IMR-90 (cell line): Measurements from ENCODE around the gene ZC3H12D. TPM values are rescaled to one million over a fixed set of nuclear protein-coding genes. Genes with fewer than 3 reads are reported as not detected.

Experiments used
- ATAC-seq: fragments of 200-7000 bp; cut with Tn5 transposase; 2 replicates; pipeline ENCODE4 v1.9.1; 2020; ENCODE audit warnings: low read depth, mild to moderate bottlenecking, moderate library complexity
- BruUV-seq: library from RNA; stranded (reverse); fragments of 400-500 nt; replicated peaks from 2 replicates; lab custom pipeline; 2021; lab: Mats Ljungman, UMichigan
- CTCF ChIA-PET: fragments of 300-600 bp; formaldehyde crosslinking; extraction: SDS; loops from one replicate; lab custom pipeline; 2021; ENCODE audit warnings: antibody characterized with exemption; lab: Yijun Ruan, JAX
- POLR2A ChIA-PET: fragments of 300-600 bp; sonication (Branson Sonifier 250); formaldehyde crosslinking; loops from one replicate; lab custom pipeline; 2022; ENCODE audit warnings: antibody characterized with exemption; ENCODE audit not compliant: unreplicated experiment; lab: Charles Lee
- DNase-seq: peaks from one replicate; pipeline ENCODE4 v3.0.0; 2013
- H2AFZ ChIP-seq: replicated peaks from 2 replicates; pipeline ENCODE3; 2013; ENCODE audit warnings: low read length, mild to moderate bottlenecking; ENCODE audit not compliant: poor library complexity
- H2AK5ac ChIP-seq: 2 replicates; pipeline ENCODE4 v1.6.1; 2013; ENCODE audit warnings: low read depth, low read length, inconsistent platforms
- H2AK9ac ChIP-seq: replicated peaks from 2 replicates; pipeline ENCODE3; 2013; ENCODE audit warnings: mild to moderate bottlenecking, low read depth, low read length, moderate library complexity; ENCODE audit not compliant: poor library complexity
- H2BK120ac ChIP-seq: 2 replicates; pipeline ENCODE4 v1.6.1; 2013; ENCODE audit warnings: low read depth, low read length, inconsistent platforms
- H2BK15ac ChIP-seq: 3 replicates; pipeline ENCODE4 v1.6.1; 2013; ENCODE audit warnings: low read depth, low read length, inconsistent platforms
- H2BK20ac ChIP-seq: 2 replicates; pipeline ENCODE4 v1.6.1; 2013; ENCODE audit warnings: low read depth, mild to moderate bottlenecking, inconsistent platforms, low read length, moderate library complexity
- H2BK5ac ChIP-seq: 2 replicates; pipeline ENCODE4 v1.6.1; 2013; ENCODE audit warnings: mild to moderate bottlenecking, low read depth, low read length, inconsistent platforms; ENCODE audit not compliant: poor library complexity, severe bottlenecking
- H3K14ac ChIP-seq: replicated peaks from 2 replicates; pipeline ENCODE4 v1.6.1; 2013; ENCODE audit warnings: low read depth, low read length, inconsistent platforms
- H3K18ac ChIP-seq: 2 replicates; pipeline ENCODE4 v1.6.1; 2013; ENCODE audit warnings: low read depth, low read length, control low read depth
- H3K23ac ChIP-seq: 2 replicates; pipeline ENCODE4 v1.6.1; 2013; ENCODE audit warnings: low read depth, low read length, inconsistent platforms
- H3K27ac ChIP-seq: 2 replicates; pipeline ENCODE4 v1.5.1; 2013; ENCODE audit warnings: mild to moderate bottlenecking, control low read depth, low read length; ENCODE audit not compliant: insufficient read depth
- H3K27me3 ChIP-seq: 2 replicates; pipeline ENCODE4 v1.6.1; 2013; ENCODE audit warnings: low read length; ENCODE audit not compliant: control insufficient read depth, insufficient read depth
- H3K36me3 ChIP-seq: 2 replicates; pipeline ENCODE4 v1.6.1; 2013; ENCODE audit warnings: low read length, mixed read lengths; ENCODE audit not compliant: control insufficient read depth, insufficient read depth
- H3K4ac ChIP-seq: 2 replicates; pipeline ENCODE4 v1.6.1; 2013; ENCODE audit warnings: low read depth, low read length, inconsistent platforms
- H3K4me1 ChIP-seq: 2 replicates; pipeline ENCODE4 v1.6.1; 2013; ENCODE audit warnings: low read length, mixed read lengths; ENCODE audit not compliant: control insufficient read depth, insufficient read depth
- H3K4me2 ChIP-seq: 2 replicates; pipeline ENCODE4 v1.6.1; 2013; ENCODE audit warnings: low read depth, mild to moderate bottlenecking, control low read depth, low read length, moderate library complexity
- H3K4me3 ChIP-seq: 2 replicates; pipeline ENCODE4 v1.5.1; 2013; ENCODE audit warnings: low read depth, mild to moderate bottlenecking, control low read depth, low read length, moderate library complexity; ENCODE audit not compliant: insufficient read depth
- H3K56ac ChIP-seq: 2 replicates; pipeline ENCODE4 v1.6.1; 2013; ENCODE audit warnings: low read length, inconsistent platforms; ENCODE audit not compliant: insufficient read depth; ENCODE audit errors: extremely low read depth
- H3K79me1 ChIP-seq, 2 experiments: 2 replicates each; pipeline ENCODE4 v1.6.1; 2013; ENCODE audit warnings: low read length in 2 of 2, inconsistent platforms in 1 of 2, low read depth in 1 of 2
- H3K9ac ChIP-seq: 2 replicates; pipeline ENCODE4 v1.6.1; 2013; ENCODE audit warnings: low read depth, low read length, control low read depth
- H3K9me1 ChIP-seq: 2 replicates; pipeline ENCODE4 v1.6.1; 2013; ENCODE audit warnings: low read length, inconsistent platforms; ENCODE audit not compliant: insufficient read depth
- H3K9me3 ChIP-seq: 2 replicates; pipeline ENCODE4 v1.6.1; 2013; ENCODE audit warnings: low read length; ENCODE audit not compliant: control insufficient read depth, insufficient read depth
- H4K20me1 ChIP-seq: 2 replicates; pipeline ENCODE4 v1.6.1; 2013; ENCODE audit warnings: low read length, inconsistent platforms; ENCODE audit not compliant: insufficient read depth
- H4K5ac ChIP-seq: 2 replicates; pipeline ENCODE4 v1.6.1; 2013; ENCODE audit warnings: mild to moderate bottlenecking, low read depth, low read length, control low read depth
- H4K8ac ChIP-seq, 2 experiments: 2 replicates each; pipeline ENCODE4 v1.6.1; 2013; ENCODE audit warnings: low read depth in 2 of 2, low read length in 2 of 2, control low read depth in 1 of 2, inconsistent platforms in 1 of 2
- H4K91ac ChIP-seq: 2 replicates; pipeline ENCODE4 v1.6.1; 2013; ENCODE audit warnings: low read depth, low read length, inconsistent platforms; ENCODE audit not compliant: insufficient read depth
- BHLHE40 ChIP-seq: fragments of 150-350 bp; IDR thresholded peaks from 2 replicates; pipeline ENCODE4 v1.6.1; 2016; ENCODE audit warnings: mild to moderate bottlenecking, low read depth, low read length
- CEBPB ChIP-seq: IDR thresholded peaks from 2 replicates; pipeline ENCODE4 v1.6.1; 2012; ENCODE audit warnings: low read depth, low read length, improper control_type of control experiment
- CHD1 ChIP-seq: IDR thresholded peaks from 2 replicates; pipeline ENCODE4 v1.6.1; 2012; ENCODE audit warnings: low read depth, low read length, improper control_type of control experiment
- CTCF ChIP-seq: conservative IDR thresholded peaks from 2 replicates; pipeline ENCODE4 v1.5.1; 2012; ENCODE audit warnings: mild to moderate bottlenecking, low read depth, low read length, improper control_type of control experiment
- FOS ChIP-seq: fragments of 150-350 bp; IDR thresholded peaks from 2 replicates; pipeline ENCODE4 v1.6.1; 2016; ENCODE audit warnings: low read depth, low read length
- MAFK ChIP-seq: IDR thresholded peaks from 2 replicates; pipeline ENCODE4 v1.6.1; 2012; ENCODE audit warnings: low read depth, low read length, improper control_type of control experiment
- MAZ ChIP-seq: IDR thresholded peaks from 2 replicates; pipeline ENCODE4 v1.6.1; 2012; ENCODE audit warnings: low read depth, mild to moderate bottlenecking, low read length, improper control_type of control experiment, moderate library complexity, borderline replicate concordance
- MXI1 ChIP-seq: IDR thresholded peaks from 2 replicates; pipeline ENCODE4 v1.6.1; 2012; ENCODE audit warnings: low read depth, mild to moderate bottlenecking, low read length, moderate library complexity, borderline replicate concordance
- NFE2L2 ChIP-seq: fragments of 150-350 bp; IDR thresholded peaks from 2 replicates; pipeline ENCODE4 v1.6.1; 2016; ENCODE audit warnings: low read depth, mild to moderate bottlenecking, low read length
- POLR2A ChIP-seq: IDR thresholded peaks from 2 replicates; pipeline ENCODE4 v1.6.1; 2012; ENCODE audit warnings: mild to moderate bottlenecking, low read depth, low read length
- RAD21 ChIP-seq: IDR thresholded peaks from 2 replicates; pipeline ENCODE4 v1.6.1; 2012; ENCODE audit warnings: low read length, improper control_type of control experiment
- RCOR1 ChIP-seq: IDR thresholded peaks from 2 replicates; pipeline ENCODE4 v1.6.1; 2012; ENCODE audit warnings: mild to moderate bottlenecking, low read length, improper control_type of control experiment; ENCODE audit not compliant: insufficient replicate concordance
- RFX5 ChIP-seq: IDR thresholded peaks from 2 replicates; pipeline ENCODE4 v1.8.0; 2012; ENCODE audit warnings: low read depth, mild to moderate bottlenecking, low read length, moderate library complexity
- SMC3 ChIP-seq: fragments of 150-350 bp; IDR thresholded peaks from 2 replicates; pipeline ENCODE4 v1.6.1; 2016; ENCODE audit warnings: low read depth, mild to moderate bottlenecking, antibody characterized with exemption, low read length, moderate library complexity
- USF2 ChIP-seq: fragments of 150-350 bp; IDR thresholded peaks from 2 replicates; pipeline ENCODE4 v1.6.1; 2017; ENCODE audit warnings: mild to moderate bottlenecking, antibody characterized with exemption, low read length, low read depth
- WGBS, 2 experiments: methylation state at CpG; one replicate each; pipeline versions ENCODE4 v1.1.5 to v1.1.7; 2013; ENCODE audit warnings: missing lambda C conversion rate in 2 of 2; ENCODE audit not compliant: insufficient read length in 1 of 2; ENCODE audit errors: extremely low coverage in 2 of 2; 5-methylcytosine and 5-hydroxymethylcytosine counted together
- dilution Hi-C: fragments of 300-500 bp; cut with HindIII; formaldehyde crosslinking; loops from one replicate; pipeline ENCODE4 v1.14.3; 2018; ENCODE audit warnings: low sequenced_read_pairs; ENCODE audit not compliant: unreplicated experiment
- in situ Hi-C: fragments of 300-500 bp; cut with MboI; formaldehyde crosslinking; loops from 3 replicates; pipeline ENCODE4 v1.14.3; 2019; ENCODE audit warnings: low sequenced_read_pairs, inconsistent platforms, mixed read lengths
- intact Hi-C: fragments of 100-400 bp; cut with micrococcal nuclease; formaldehyde crosslinking; loops from 2 replicates; pipeline ENCODE4 v1.10.0; 2022
- polyA plus RNA-seq, 3 experiments: library from polyadenylated mRNA; depleted of rRNA; stranded (reverse); fragments of >200 nt; gene quantifications; 2 replicates each; pipeline ENCODE4 v1.2.3, GENCODE V29; 2012; ENCODE audit warnings: low replicate concordance in 1 of 3
- total RNA-seq: library from RNA; depleted of rRNA; stranded (reverse); fragments of >200 nt; gene quantifications from 2 replicates; pipeline ENCODE4 v1.2.3, GENCODE V29; 2012
- TF ChIP-seq, protein P1 (sequence below): fragments of 150-350 bp; IDR thresholded peaks from 2 replicates; pipeline ENCODE4 v1.6.1; 2016; ENCODE audit warnings: low read depth, mild to moderate bottlenecking, low read length, moderate library complexity, borderline replicate concordance

ZC3H12D gene
- total and polyA plus RNA-seq, 2 of the 4 experiments (the other 2 are of a cell fraction): under 0.01 to 0.12 TPM

DNA sequence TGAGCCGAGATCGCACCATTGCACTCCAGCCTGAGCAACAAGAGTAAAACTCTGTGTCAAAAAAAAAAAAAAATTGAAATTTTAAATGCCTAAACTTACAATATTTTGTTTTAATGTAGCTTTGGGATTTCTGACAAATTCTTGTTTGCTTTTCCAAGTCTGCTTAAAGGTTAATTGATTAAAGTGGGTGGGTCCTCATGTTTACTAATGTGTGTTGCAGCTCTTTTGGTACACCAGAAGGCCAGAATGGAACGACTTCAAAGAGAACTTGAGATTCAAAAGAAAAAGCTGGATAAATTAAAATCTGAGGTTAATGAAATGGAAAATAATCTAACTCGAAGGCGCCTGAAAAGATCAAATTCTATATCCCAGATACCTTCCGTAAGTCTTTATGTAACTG, 87.4 kb downstream of the ZC3H12D start:
- H3K4me1 ChIP-seq: peaks cover 1% of the 10 kb centered on the region
- H2BK120ac ChIP-seq: no peak overlapping the region
- intact Hi-C loops: loop anchor here (5.0 kb wide), 1 partner anchor 55 kb away; no protein-coding TSS in a partner anchor
- ChIA-PET POLR2A (no interaction called here), CTCF (no interaction called here)
- dilution Hi-C loops: no loop called here
- H4K5ac ChIP-seq: no peak overlapping the region
- no peak overlapping the region for H4K8ac ChIP-seq
- no peak overlapping the region for H3K18ac ChIP-seq
- BruUV-seq: no TSS peak
- H3K9me1 ChIP-seq: peaks cover 5% of the 10 kb centered on the region
- H3K27ac ChIP-seq: no peak overlapping the region
- no peak overlapping the region for H2AFZ ChIP-seq
- H3K36me3 ChIP-seq: peaks cover 15% of the 10 kb centered on the region
- H3K23ac ChIP-seq: no peak overlapping the region
- H2BK15ac ChIP-seq: no peak overlapping the region
- H4K91ac ChIP-seq: no peak overlapping the region
- no peak overlapping the region for H3K9ac ChIP-seq
- H2BK5ac ChIP-seq: no peak overlapping the region
- H3K27me3 ChIP-seq: no peaks in the 10 kb centered on the region
- no peak overlapping the region for H3K4me3 ChIP-seq
- no peak overlapping the region for H3K14ac ChIP-seq
- ATAC-seq (no peak), DNase-seq (no peak)
- no peaks in the 10 kb centered on the region for H3K9me3 ChIP-seq
- no peak overlapping the region for H2AK9ac ChIP-seq
- no peak overlapping the region for H2BK20ac ChIP-seq
- no CpG with 5 or more reads among the region's 6 CpGs for WGBS, 2 experiments
- no peak for TF ChIP-seq RFX5
- no peak for TF ChIP-seq CTCF
- TF ChIP-seq, protein P1, sequence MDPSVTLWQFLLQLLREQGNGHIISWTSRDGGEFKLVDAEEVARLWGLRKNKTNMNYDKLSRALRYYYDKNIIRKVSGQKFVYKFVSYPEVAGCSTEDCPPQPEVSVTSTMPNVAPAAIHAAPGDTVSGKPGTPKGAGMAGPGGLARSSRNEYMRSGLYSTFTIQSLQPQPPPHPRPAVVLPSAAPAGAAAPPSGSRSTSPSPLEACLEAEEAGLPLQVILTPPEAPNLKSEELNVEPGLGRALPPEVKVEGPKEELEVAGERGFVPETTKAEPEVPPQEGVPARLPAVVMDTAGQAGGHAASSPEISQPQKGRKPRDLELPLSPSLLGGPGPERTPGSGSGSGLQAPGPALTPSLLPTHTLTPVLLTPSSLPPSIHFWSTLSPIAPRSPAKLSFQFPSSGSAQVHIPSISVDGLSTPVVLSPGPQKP: no peak
- no peak for TF ChIP-seq CEBPB
- TF ChIP-seq FOS: no peak
- no peak for TF ChIP-seq MAZ
- TF ChIP-seq SMC3: no peak
- no peak for TF ChIP-seq NFE2L2
- no peak for TF ChIP-seq MXI1
- TF ChIP-seq CHD1: no peak
- no peak for TF ChIP-seq USF2
- TF ChIP-seq RAD21: no peak
- TF ChIP-seq MAFK: no peak
- no peak for TF ChIP-seq RCOR1
- no peak for TF ChIP-seq BHLHE40
- TF ChIP-seq POLR2A: no peak
- in situ Hi-C loops: no loop called here
- H3K4ac ChIP-seq: no peak overlapping the region
- no peak overlapping the region for H3K56ac ChIP-seq
- peaks cover 15 to 19% of the 10 kb centered on the region in 2 experiments for H3K79me1 ChIP-seq
- H2AK5ac ChIP-seq: no peak overlapping the region
- no peak overlapping the region for H3K4me2 ChIP-seq
- peaks cover 11% of the 10 kb centered on the region; the same call in 1 of the 2 replicates for H4K20me1 ChIP-seq
